HepG2 (cell line): ENCODE data around the gene CTXN1. TPM values are rescaled to one million over a fixed set of nuclear protein-coding genes. Genes with fewer than 3 reads are reported as not detected.
A peak's percentile ranks its signal among the peaks of the same experiment; 100 is the strongest.

Experiments used
- KDM3A ChIP-seq: IDR thresholded peaks from 2 replicates; pipeline ENCODE4 v1.6.1; 2018; ENCODE audit warnings: low read depth, missing compliant biosample characterization
- NCOA2 ChIP-seq: sonication (generic); formaldehyde crosslinking; IDR thresholded peaks from 2 replicates; pipeline ENCODE4 v1.8.0; 2022; ENCODE audit warnings: inconsistent platforms
- NFIB ChIP-seq: sonication (generic); formaldehyde crosslinking; IDR thresholded peaks from 2 replicates; pipeline ENCODE4 v1.9.0; 2021; ENCODE audit warnings: missing genetic modification reagents, mild to moderate bottlenecking, borderline replicate concordance
- RARA ChIP-seq: IDR thresholded peaks from 2 replicates; pipeline ENCODE4 v1.6.1; 2016; ENCODE audit warnings: missing genetic modification reagents, missing compliant biosample characterization
- TAF15 ChIP-seq: fragments of 200-400 bp; formaldehyde crosslinking; IDR thresholded peaks from one replicate; pipeline ENCODE4 v1.6.1; 2018; ENCODE audit warnings: mild to moderate bottlenecking, low read depth, low read length; ENCODE audit not compliant: poor library complexity, severe bottlenecking
- ZBTB1 ChIP-seq: sonication (generic); formaldehyde crosslinking; IDR thresholded peaks from 2 replicates; pipeline ENCODE4 v1.4.0; 2020; ENCODE audit warnings: missing genetic modification reagents, borderline replicate concordance
- ZNF558 ChIP-seq: sonication (generic); formaldehyde crosslinking; IDR thresholded peaks from 2 replicates; pipeline ENCODE4 v1.9.0; 2022; ENCODE audit warnings: mild to moderate bottlenecking, missing genetic modification reagents, borderline replicate concordance
- ZNF7 ChIP-seq: IDR thresholded peaks from 2 replicates; pipeline ENCODE4 v1.6.1; 2016; ENCODE audit warnings: missing biosample characterization, missing genetic modification reagents
- ZNF761 ChIP-seq: sonication (generic); formaldehyde crosslinking; conservative IDR thresholded peaks from 2 replicates; pipeline ENCODE4 v1.4.0; 2020; ENCODE audit warnings: mild to moderate bottlenecking, missing genetic modification reagents
- ZSCAN22 ChIP-seq: sonication (generic); formaldehyde crosslinking; IDR thresholded peaks from 2 replicates; pipeline ENCODE4 v1.4.0; 2020; ENCODE audit warnings: mild to moderate bottlenecking, missing genetic modification reagents
- polyA plus RNA-seq, 8 experiments: library from polyadenylated mRNA; depleted of rRNA in 3 of 8; stranded (reverse) in 7 of 8; unstranded in 1 of 8; fragments of >200 nt; fragmentation: Illumina TruSeq in 4 of 8; extraction: Trizol in 4 of 8; gene quantifications; 2 replicates each; pipeline versions ENCODE4 v1.2.1 to v1.2.3, GENCODE V29; 2011 to 2016; ENCODE audit warnings: low read depth in 4 of 8, missing spikeins in 1 of 8, mixed read lengths in 1 of 8; ENCODE audit not compliant: insufficient read depth in 1 of 8
- total RNA-seq, 5 experiments: library from RNA; depleted of rRNA; stranded (reverse); fragments of >200 nt; fragmentation: Illumina TruSeq; extraction: Trizol; gene quantifications; 2 replicates each; pipeline ENCODE4 v1.2.3, GENCODE V29; 2016; ENCODE audit warnings: low read depth in 1 of 5
- TF ChIP-seq, protein P1 (sequence below): sonication (generic); formaldehyde crosslinking; IDR thresholded peaks from one replicate; pipeline ENCODE4 v1.5.1; 2020; ENCODE audit warnings: mild to moderate bottlenecking, missing genetic modification reagents; ENCODE audit errors: not compliant biosample characterization
- TF ChIP-seq, protein P2 (sequence below): fragments of 450-650 bp; IDR thresholded peaks from 2 replicates; pipeline ENCODE4 v1.6.1; 2017
- TF ChIP-seq, protein P3 (sequence below): sonication (generic); formaldehyde crosslinking; IDR thresholded peaks from 2 replicates; pipeline ENCODE4 v1.5.1; 2020; ENCODE audit warnings: missing genetic modification reagents, mild to moderate bottlenecking, borderline replicate concordance
- TF ChIP-seq, protein P4 (sequence below): sonication (generic); formaldehyde crosslinking; IDR thresholded peaks from 2 replicates; pipeline ENCODE4 v1.5.0; 2020; ENCODE audit warnings: missing genetic modification reagents
- TF ChIP-seq, protein P5 (sequence below): conservative IDR thresholded peaks from 2 replicates; pipeline ENCODE4 v1.6.1; 2018; ENCODE audit warnings: missing genetic modification reagents

Gene CTXN1
- total and polyA plus RNA-seq, 2 of the 13 experiments (the other 11 are each of a cell fraction or from before 2014, with no cell fraction given): 0.11 TPM; not detected in 1

DNA sequence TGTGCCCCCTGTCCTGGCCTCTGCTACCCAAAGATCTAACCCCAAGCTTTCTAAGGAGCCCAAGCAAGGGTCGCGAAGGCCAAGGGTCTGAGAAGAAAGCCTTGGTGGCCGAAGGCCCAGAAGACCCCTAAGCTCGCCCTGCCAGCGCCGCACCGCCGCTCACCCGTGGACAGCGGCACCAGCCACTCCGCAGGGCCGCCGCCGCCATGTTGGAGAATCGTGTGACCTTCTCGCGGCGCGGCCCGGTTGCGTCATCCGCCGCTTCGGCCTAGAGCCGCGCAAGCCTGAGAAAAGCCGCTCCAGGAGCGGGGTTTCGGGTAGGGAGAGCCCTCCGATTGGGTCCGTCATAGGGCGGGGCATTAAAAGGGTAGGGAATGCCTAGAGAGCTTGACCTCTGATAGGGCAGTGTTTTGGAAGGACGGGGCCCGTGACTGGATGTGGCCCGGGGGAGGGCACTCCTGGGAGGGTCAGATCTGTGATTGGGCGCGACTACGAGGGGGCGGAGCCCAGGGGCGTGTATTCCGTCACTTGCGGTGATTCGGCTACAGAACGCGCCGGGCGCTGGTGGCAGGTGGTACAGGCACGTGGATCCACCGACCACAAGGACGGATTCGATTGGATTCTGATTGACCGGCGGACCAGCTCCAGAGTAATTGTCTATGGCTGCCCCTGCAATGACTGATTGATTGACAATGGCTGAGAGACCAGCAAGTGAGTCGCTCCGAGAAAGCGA, 17.7 kb upstream of the CTXN1 start, which contains the start of gene TIMM44 (continued):
- TF ChIP-seq ZNF558 (no peak; the same call in 1 of the 2 replicates), NCOA2 (CRISPR knock-in tag) (no peak; the same call in 1 of the 2 replicates), RARA (CRISPR knock-in tag) (no peak), ZSCAN22 (no peak), ZNF7 (CRISPR knock-in tag) (0 out of 2 replicates have a peak, but pooled peaks have one; percentile 5), TAF15 (peak; percentile 45), ZBTB1 (CRISPR knock-in tag) (no peak), NFIB (CRISPR knock-in tag) (no peak), KDM3A (CRISPR knock-in tag) (peak; percentile 85), ZNF761 (0 out of 2 replicates have a peak, but pooled peaks have one; percentile 44)
- TF ChIP-seq, protein P1, sequence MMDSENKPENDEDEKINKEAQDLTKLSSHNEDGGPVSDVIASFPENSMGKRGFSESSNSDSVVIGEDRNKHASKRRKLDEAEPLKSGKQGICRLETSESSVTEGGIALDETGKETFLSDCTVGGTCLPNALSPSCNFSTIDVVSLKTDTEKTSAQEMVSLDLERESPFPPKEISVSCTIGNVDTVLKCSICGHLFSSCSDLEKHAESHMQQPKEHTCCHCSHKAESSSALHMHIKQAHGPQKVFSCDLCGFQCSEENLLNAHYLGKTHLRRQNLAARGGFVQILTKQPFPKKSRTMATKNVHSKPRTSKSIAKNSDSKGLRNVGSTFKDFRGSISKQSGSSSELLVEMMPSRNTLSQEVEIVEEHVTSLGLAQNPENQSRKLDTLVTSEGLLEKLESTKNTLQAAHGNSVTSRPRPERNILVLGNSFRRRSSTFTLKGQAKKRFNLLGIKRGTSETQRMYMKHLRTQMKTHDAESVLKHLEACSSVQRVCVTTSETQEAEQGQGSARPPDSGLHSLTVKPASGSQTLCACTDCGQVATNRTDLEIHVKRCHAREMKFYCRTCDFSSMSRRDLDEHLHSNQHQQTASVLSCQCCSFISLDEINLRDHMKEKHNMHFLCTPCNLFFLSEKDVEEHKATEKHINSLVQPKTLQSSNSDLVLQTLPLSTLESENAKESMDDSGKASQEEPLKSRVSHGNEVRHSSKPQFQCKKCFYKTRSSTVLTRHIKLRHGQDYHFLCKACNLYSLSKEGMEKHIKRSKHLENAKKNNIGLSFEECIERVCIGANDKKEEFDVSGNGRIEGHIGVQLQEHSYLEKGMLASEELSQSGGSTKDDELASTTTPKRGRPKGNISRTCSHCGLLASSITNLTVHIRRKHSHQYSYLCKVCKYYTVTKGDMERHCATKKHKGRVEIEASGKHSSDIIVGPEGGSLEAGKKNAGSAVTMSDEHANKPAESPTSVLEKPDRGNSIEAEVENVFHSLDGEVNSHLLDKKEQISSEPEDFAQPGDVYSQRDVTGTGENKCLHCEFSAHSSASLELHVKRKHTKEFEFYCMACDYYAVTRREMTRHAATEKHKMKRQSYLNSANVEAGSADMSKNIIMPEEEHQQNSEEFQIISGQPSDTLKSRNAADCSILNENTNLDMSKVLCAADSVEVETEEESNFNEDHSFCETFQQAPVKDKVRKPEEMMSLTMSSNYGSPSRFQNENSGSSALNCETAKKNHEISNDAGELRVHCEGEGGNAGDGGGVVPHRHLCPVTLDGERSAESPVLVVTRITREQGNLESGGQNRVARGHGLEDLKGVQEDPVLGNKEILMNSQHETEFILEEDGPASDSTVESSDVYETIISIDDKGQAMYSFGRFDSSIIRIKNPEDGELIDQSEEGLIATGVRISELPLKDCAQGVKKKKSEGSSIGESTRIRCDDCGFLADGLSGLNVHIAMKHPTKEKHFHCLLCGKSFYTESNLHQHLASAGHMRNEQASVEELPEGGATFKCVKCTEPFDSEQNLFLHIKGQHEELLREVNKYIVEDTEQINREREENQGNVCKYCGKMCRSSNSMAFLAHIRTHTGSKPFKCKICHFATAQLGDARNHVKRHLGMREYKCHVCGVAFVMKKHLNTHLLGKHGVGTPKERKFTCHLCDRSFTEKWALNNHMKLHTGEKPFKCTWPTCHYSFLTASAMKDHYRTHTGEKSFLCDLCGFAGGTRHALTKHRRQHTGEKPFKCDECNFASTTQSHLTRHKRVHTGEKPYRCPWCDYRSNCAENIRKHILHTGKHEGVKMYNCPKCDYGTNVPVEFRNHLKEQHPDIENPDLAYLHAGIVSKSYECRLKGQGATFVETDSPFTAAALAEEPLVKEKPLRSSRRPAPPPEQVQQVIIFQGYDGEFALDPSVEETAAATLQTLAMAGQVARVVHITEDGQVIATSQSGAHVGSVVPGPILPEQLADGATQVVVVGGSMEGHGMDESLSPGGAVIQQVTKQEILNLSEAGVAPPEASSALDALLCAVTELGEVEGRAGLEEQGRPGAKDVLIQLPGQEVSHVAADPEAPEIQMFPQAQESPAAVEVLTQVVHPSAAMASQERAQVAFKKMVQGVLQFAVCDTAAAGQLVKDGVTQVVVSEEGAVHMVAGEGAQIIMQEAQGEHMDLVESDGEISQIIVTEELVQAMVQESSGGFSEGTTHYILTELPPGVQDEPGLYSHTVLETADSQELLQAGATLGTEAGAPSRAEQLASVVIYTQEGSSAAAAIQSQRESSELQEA (CRISPR knock-in tag): peak; percentile 90
- TF ChIP-seq, protein P2, sequence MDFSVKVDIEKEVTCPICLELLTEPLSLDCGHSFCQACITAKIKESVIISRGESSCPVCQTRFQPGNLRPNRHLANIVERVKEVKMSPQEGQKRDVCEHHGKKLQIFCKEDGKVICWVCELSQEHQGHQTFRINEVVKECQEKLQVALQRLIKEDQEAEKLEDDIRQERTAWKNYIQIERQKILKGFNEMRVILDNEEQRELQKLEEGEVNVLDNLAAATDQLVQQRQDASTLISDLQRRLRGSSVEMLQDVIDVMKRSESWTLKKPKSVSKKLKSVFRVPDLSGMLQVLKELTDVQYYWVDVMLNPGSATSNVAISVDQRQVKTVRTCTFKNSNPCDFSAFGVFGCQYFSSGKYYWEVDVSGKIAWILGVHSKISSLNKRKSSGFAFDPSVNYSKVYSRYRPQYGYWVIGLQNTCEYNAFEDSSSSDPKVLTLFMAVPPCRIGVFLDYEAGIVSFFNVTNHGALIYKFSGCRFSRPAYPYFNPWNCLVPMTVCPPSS: no peak
- TF ChIP-seq, protein P3, sequence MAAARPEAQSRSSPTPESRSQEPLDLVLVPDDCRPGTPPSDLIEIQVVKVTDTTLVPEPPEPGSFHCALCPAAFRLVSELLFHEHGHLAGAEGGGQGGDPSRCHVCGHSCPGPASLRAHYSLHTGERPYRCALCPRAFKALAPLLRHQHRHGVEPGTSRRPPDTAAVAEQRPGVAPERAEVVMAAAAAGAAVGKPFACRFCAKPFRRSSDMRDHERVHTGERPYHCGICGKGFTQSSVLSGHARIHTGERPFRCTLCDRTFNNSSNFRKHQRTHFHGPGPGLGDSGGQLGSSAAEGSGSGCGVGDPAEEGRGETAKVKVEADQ (CRISPR knock-in tag): no peak
- TF ChIP-seq, protein P4, sequence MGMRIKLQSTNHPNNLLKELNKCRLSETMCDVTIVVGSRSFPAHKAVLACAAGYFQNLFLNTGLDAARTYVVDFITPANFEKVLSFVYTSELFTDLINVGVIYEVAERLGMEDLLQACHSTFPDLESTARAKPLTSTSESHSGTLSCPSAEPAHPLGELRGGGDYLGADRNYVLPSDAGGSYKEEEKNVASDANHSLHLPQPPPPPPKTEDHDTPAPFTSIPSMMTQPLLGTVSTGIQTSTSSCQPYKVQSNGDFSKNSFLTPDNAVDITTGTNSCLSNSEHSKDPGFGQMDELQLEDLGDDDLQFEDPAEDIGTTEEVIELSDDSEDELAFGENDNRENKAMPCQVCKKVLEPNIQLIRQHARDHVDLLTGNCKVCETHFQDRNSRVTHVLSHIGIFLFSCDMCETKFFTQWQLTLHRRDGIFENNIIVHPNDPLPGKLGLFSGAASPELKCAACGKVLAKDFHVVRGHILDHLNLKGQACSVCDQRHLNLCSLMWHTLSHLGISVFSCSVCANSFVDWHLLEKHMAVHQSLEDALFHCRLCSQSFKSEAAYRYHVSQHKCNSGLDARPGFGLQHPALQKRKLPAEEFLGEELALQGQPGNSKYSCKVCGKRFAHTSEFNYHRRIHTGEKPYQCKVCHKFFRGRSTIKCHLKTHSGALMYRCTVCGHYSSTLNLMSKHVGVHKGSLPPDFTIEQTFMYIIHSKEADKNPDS: no peak
- TF ChIP-seq, protein P5, sequence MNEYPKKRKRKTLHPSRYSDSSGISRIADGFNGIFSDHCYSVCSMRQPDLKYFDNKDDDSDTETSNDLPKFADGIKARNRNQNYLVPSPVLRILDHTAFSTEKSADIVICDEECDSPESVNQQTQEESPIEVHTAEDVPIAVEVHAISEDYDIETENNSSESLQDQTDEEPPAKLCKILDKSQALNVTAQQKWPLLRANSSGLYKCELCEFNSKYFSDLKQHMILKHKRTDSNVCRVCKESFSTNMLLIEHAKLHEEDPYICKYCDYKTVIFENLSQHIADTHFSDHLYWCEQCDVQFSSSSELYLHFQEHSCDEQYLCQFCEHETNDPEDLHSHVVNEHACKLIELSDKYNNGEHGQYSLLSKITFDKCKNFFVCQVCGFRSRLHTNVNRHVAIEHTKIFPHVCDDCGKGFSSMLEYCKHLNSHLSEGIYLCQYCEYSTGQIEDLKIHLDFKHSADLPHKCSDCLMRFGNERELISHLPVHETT (CRISPR knock-in tag): 0 out of 2 replicates have a peak, but pooled peaks have one; percentile 68
